Mucosa of gallbladder (tissue), 1 donor: ENCODE data around the gene WDR20. TPM values are rescaled to one million over a fixed set of nuclear protein-coding genes. Genes with fewer than 3 reads are reported as not detected.
"Not testable (repeated sequence)": the region's sequence is repeated elsewhere in the genome, so short reads cannot be mapped to it uniquely, and the experiment has no call there.

Experiments
- DNase-seq: peaks from one replicate; pipeline ENCODE4 v3.0.0-alpha.2; 2020; ENCODE audit warnings: low spot score
- total RNA-seq: library from RNA; stranded (reverse); gene quantifications from one replicate; pipeline ENCODE4 v1.2.1, GENCODE V29; 2021
- donor health status: DM: no; HTN: no; CAD: no.

WDR20 gene, protein sequence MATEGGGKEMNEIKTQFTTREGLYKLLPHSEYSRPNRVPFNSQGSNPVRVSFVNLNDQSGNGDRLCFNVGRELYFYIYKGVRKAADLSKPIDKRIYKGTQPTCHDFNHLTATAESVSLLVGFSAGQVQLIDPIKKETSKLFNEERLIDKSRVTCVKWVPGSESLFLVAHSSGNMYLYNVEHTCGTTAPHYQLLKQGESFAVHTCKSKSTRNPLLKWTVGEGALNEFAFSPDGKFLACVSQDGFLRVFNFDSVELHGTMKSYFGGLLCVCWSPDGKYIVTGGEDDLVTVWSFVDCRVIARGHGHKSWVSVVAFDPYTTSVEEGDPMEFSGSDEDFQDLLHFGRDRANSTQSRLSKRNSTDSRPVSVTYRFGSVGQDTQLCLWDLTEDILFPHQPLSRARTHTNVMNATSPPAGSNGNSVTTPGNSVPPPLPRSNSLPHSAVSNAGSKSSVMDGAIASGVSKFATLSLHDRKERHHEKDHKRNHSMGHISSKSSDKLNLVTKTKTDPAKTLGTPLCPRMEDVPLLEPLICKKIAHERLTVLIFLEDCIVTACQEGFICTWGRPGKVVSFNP
- total RNA-seq: 33.7 TPM

DNA sequence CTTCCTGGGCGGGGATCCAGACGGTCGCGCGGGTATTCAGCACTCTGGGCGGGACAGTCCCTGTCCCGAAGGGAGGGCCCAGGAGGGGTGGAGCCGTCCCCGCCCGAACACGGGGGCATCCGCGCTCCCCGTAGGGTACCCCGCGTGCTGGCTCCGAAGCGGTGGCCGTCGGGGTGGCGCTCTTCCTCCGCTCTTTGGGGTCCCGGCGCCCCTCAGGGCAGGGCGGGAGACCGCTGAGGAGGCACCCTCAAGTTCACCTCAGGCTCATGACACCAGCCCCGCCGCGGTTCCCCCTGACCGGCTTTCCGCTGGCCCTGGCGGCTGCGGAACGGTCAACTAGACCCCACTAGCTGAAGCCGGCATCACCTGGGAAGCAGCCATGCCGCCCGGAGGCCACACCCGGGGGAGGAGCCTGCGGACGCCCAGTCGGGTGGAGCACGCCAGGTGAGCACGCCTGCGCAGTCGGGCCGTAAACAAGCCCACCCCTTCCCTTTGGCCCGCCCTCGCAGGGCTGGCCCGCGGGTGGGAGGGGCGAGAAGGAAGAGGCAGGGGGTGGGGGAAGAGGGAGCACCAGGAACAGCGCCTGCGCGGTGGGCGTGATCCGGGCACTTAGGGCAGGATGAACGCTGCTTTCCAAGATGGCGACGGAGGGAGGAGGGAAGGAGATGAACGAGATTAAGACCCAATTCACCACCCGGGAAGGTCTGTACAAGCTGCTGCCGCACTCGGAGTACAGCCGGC is at the start of gene WDR20:
TSS of gene WDR20 (plus strand) at position 612 of the 741 bp plus-strand sequence. CDS start at position 639, 27 bp downstream.
- peak; percentile 98 for DNase-seq

DNA sequence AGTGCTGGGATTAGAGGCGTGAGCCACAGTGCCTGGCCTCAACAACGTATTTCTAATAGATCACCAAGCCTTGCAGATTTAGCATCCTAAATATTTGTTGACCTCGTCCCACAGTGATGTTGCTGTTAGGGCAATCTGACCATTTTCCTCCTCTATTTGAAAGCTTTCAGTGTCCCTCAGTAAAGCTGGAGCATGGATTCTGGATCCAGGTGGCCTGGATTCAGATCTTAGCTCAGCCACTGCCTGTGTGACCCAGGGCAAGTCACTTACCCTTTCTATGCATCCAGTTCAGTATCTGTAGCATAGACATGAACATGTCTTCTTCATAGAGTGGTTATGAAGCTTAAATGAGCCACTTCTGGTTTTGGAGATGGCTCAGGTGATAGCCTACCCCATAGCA is 49.0 kb upstream of the WDR20 start:
- DNase-seq: no peak

DNA sequence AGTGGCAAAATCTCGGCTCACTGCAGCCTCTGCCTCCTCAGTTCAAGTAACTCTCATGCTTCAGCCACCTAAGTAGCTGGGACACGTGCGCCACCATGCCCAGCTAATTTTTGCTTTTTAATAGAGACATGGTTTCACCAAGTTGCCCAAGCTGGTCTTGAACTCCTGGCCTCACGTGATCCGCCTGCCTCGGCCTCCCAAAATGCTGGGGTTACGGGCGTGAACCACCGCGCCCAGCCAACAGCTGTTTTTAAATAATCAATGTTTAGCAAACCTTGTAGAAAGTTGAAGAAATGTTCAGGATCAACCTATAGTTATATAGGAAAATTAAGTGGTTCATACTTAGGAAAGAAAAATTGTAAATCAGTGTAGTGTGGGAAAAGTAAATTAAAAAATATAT is 46.9 kb upstream of the WDR20 start:
- DNase-seq: no peak

DNA sequence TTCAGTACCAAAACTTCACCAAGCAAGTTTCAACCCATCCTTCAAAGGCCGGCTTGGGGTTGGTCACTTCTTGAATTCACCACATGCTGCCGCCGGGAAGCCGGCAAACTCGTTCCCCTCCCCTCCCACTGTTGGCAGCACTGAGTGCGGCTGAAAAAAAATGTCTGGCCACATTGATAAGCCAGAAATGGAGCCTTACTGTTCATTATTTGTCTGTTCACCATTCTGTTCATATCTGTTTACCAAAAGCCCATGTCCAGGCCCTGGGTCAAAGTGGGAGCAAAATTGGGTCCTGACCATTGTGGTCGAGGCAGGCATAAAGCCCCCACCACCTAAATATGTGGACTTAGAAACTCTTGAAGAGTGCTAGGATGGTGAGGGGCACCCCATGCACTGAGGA is 45.6 kb upstream of the WDR20 start:
- no peak for DNase-seq

DNA sequence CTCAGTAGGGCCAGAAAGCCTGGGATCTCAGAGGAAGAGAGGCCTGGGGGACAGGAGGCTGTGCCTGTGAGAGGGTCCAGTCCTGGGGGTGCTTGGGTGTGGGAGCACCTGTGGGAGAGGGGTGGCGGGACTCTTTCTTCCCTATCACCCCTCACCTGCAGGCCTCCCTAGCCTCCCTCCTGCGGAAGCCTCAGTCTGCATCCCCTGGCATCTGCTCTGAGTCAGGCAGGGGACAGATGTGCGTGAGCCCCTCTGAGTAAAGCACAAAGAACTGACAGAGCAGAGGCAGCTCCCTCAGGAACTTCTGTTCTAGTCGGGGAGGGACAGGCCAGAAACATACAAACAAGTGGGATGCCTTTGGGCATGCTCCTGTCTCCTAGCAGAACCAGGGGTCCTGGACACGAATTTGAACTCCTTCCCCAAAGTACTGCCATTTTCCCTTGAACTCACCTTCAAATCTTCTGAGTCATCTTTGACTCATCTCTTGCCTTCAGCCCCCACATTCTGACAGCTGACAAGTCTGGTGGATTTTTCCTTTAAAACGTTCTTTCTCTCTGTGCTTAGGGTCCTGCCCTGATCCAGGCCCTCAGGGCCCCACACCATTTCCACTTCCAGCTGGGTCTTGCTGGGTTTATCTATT is 44.3 kb upstream of the WDR20 start:
- no peak for DNase-seq

DNA sequence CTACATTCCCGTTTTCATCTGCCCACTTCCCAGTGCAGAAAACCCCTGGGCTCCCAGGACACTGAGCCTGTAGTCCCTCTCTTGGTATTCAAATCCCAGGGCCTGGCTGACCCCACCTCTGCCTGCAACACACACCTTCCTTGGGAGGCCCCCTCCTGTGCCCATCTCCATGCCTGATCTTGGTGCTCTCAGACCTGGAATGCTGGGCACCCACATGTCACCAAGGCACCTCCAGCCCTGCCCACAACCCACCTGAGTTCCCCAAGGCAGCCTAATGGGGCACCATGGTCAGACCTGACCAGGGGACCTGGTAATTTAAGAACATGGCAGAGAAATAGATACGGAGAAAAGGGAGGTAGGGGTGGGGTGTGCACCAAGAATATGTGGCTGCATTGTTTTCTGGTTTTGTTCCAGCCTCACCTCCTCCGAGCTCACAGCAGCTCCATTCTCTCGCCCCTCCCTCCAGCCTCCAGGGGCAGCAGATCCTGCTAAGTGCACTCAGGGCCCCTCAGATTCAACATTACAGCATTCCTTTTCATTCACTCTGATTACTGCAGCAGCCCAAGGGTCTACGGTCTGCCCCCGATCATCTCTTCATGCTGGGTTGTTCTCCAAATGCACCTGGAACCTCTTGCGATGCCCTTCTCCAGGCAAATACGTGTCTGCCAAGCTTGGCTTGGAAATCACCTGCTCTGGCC is 43.7 kb upstream of the WDR20 start:
- DNase-seq: no peak

DNA sequence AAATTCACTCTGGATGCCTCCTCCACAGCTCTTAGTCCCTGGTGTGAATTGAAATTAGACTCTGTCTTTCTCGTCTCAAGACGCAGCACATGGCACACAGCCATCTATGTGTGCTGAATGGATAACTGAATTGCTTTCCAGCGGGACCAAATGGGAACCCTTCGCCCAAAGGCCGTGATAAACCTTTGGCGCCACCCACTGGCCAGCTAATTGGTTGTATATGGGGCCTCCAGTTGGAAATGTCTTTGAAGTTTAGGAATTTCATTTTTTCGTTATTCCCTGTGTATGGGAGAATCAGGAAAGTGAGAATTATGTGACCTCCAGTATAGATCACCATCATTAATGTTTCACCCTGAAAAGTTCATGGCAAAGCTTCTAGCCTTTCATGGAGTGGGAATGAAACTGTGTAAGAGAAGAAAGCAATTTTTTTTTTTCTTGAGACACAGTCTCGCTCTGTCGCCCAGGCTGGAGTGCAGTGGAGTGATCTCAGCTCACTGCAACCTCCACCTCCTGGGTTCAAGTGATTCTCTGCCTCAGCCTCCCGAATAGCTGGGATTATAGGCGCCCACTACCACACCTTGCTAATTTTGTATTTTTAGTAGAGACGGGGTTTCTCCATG is 43.0 kb upstream of the WDR20 start:
- peak; percentile 87 for DNase-seq

DNA sequence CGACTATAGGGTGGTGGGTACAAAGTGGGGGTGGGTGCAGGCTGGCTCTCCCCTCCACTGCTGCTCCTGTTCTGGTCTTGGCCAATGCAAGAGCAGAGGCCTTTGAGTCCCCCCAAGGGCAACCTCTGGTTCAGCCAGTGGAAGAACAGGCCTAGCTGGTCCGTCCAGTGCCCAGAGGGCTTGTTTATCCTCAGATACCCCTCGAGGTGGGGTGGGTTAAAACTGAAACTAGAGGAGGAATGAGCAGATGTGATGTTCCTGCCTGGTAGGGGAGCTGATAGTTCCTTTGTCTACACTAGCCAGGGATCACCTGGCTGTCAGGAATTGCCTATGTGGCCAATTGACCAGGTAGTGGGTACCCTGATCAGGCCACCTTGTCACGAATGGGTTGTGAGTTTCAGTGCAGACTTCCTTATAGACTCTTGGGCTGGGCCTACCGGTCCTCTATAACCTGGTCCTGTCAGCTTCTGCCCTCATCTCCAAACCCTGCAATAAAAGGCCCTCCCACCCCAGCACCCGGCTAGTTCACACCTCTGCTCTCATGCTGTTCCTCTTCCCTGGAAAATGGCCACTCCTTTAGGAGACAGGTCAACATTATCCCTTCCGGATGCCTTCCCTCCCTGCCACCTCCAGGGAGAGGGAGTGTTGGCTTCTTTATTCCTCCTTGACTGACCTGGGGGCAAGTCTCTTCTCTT is 42.1 kb upstream of the WDR20 start:
- no peak for DNase-seq

DNA sequence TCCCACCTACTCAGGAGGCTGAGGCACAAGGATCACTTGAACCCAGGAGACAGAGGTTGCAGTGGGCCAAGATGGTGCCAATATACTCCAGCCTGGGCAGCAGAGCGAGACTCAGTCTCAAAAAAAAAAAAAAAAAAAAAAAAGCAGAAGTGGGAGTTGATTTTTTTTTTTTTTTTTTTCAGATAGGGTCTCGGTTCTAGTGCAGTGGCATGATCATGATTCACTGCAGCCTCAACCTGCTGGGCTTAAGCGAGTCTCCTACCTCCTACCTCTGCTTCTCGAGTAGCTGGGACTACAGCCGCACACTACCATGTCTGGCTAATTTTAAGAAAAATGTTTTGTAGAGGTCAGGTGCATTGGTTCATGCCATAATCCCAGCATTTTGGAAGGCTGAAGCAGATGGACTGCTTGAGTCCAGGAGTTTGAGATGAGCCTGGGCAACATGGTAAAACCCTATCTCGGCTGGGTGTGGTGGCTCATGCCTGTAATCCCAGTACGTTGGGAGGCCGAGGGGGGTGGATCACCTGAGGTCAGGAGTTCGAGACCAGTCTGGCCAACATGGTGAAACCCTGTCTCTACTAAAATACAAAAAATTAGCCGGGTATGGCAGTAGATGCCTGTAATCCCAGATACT is 36.5 kb upstream of the WDR20 start:
- DNase-seq: no peak

DNA sequence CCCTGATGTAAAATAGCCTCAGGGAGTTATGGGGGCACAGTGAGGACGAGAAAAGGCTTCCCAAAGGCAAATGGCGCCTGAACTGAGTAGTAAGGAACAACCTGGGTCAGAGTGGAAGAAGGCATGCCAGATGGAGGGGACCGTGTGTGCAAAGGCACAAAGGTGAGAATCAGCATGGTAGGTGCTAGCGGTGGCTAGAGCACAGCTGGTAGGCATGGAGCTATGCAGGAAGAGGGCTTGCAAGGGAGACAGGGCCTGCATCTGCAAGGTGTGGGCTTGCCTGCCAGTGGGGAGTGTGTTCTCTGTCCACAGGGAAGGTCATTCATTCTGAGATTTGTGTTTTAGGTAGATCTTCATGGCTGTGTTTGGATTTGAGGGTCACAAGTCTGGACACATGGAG is 34.3 kb upstream of the WDR20 start:
- no peak for DNase-seq

DNA sequence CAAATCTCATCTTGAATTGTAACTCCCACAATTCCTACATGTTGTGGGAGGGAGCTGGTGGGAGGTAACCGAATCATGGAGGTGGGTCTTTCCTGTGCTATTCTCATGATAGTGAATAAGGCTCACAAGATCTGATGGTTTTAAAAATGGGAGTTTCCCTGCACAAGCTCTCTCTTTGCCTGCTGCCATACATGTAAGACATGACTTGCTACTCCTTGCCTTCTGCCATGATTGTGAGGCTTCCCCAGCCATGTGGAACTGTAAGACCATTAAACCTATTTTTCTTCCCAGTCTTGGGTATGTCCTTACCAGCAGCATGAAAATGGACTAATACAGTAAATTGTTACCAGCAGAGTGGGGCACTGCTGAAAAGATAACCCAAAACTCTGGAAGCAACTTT is 30.4 kb upstream of the WDR20 start:
- not testable (repeated sequence) for DNase-seq

DNA sequence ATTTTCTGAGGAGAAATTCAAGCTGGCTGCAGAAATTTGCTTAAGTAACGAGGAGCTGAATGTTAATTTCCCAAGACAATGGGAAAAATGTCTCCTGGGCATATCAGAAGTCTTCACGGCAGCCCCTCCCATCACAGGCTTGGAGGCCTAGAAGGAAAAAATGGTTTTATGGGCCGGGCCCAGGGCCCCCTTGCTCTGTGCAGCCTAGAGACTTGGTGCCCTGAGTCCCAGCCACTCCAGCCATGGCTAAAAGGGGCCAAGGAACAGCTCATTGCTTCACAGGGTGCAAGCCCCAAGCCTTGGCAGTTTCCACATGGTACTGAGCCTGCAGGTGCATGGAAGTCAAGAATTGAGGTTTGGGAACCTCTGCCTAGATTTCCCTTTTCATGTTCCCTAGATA is 28.6 kb upstream of the WDR20 start:
- no peak for DNase-seq

DNA sequence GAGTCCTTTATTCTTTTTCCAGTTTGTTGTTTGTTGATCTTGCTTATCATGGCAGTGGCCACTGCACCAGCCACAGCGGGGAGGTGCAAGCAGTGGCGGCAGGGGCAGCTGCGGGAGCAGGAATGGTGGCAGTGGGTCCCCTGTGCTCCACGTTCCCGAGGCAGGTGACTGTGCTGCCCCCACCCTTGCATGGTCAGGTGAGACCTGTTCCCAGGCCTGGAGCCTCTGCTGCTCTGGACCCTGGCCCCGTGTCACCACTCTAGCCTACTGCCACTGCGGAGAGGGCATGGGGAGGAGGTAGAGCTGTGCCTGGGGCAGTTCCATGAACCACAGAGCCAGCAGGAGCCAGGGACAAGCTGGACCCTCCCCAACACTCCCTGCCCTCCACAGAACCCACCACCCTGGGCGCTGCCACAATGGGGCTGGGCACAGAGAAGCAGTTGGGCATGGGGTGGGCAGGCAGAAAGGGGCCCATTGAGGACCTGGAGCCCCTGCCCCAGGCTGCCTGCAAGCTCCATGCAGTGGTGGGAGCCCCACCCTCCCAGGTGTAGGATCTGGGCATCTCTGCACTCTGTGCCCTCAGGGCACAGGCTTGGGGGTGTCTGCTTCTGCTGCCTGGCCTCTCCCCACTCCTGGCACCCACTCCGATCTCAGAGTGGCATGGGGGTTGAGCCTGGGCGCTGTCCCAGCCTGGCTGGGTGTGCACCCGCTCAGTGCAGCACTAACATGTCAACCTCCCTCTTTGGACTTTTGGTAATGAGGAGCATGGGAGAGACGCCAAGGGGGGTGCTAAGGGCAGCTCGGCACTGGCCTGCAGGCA is 23.1 kb upstream of the WDR20 start:
- no peak for DNase-seq

DNA sequence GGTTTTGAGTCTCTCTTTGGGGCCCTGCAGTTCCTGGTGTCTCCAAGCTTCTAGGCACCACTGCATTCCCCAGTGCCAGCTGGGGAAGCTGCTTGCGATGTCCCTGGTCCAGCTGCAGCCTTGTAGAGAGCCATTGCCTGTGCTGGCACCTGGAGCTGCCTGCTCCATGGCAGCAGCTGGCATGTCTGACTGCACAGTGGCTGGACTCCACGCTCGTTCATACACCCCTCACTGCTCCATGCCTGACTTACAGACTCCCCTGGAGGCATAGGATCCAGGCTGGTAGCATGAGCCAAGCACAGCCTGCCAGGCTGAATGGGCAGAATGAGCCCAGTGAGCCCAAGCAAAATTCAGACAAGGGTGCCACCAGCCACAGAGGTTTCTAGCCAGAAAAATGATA is 21.8 kb upstream of the WDR20 start:
- no peak for DNase-seq

DNA sequence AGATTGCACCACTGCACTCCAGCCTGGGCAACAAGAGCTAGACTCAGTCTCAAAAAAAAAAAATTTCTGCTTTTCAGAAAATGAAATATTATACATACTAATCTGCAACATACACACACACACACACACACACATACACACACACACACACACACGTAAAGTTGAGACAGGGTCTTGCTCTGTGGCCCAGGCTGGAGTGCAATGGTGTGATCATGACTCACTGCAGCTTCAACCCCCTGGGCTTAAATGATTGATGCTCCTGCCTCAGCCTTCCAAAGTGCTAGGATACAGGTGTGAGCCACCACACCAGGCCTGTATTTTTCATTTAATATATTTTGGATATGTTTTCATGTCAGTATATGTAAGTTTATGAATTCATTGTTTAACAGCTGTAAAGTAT is 18.8 kb upstream of the WDR20 start:
- no peak for DNase-seq

DNA sequence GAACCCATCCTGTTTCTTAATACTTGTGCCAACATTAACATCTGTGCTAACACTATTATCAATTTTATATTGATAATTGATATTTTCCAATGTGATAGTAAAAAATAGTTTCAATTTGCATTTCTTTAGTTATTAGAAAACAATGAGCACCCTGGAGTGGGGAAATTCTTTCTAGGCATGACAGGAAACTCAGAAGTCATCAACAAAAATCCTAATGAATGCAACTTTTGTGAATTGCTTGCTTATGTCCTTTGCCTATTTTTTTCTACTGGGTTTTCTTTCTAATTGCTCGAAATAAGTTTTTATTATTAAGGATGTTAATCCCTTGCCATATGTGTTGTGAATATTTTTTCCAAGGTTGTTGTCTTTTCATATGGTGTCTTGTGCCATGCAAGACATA is 18.1 kb upstream of the WDR20 start:
- no peak for DNase-seq

DNA sequence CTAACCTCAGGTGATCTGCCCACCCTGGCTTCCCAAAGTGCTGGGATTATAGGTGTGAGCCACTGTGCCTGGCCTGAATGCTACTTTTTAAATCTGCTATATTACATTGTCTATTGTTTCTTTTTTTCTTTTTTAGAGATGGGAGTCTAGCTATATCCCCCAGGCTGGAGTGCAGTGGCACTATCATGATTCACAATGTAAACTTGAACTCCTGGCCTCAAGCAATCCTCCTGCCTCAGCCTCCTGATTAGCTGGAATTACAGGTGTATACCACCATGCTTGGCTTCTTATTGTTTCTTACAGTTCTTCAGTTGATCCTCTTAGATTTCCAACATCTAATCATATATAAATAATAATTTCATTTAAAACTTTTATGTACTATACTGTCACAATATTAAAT is 15.3 kb upstream of the WDR20 start:
- DNase-seq: no peak

DNA sequence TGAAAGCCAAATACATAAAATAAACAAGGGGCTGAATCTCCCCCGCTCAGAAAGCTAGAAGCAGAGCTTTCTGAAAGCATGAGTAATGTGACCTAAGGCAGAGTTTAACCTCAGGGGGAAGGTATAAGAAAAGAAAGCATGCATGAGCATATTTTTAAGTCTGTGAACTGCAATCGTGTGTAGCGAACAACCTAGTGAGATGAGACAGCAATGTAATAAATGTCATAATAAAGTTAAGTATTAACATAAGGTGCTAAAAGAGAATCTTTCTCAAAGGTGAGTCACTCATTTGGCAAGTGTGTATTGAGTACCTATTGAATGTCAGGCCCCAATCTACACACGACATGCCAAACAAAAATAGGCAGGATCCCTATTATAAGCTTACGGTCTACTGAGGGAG is 14.2 kb upstream of the WDR20 start:
- no peak for DNase-seq

DNA sequence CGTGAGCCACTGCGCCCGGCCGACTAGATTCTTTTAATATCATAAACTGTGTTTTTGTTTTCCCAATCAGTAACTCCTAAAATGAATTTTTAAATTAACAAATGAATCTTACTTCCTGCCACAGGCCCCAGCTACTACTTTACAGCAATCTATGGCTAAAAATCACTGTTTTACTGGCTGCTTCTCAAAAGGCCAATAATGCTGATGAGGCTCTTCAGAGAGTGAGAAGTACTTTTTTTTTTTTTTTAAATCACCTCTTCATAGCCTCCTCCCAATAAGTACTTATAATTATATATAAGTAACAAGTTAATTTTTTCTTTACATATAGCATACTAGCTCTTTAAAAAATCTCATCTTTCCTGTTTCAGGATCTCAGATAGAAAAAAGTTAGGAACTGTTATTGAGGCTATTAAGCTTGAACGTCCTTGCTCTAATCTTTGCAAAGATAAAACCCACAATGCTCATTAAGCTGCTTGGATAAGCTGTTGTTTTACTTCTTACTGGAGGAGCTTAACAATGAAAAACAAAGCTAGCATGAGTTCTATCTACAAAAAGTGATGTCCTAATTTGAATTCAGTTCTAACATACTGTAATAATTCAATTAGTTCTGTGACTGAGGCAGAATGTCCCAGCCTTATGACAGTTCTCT is 12.8 kb upstream of the WDR20 start:
- DNase-seq: no peak
